ENCODE results near the gene LDLRAD4.
"Not testable (repeated sequence)": the region's sequence is repeated elsewhere in the genome, so short reads cannot be mapped to it uniquely, and the experiment has no call there.

The LDLRAD4 gene

GRCh38 chr18:13260935-13261640, 42.5 kb downstream of the LDLRAD4 start:
- DNase-seq (ENCODE audit: low read depth) = no peak
- no peak overlapping the region for H3K4me3 ChIP-seq (ENCODE audit: low read depth, low read length)

DNA sequence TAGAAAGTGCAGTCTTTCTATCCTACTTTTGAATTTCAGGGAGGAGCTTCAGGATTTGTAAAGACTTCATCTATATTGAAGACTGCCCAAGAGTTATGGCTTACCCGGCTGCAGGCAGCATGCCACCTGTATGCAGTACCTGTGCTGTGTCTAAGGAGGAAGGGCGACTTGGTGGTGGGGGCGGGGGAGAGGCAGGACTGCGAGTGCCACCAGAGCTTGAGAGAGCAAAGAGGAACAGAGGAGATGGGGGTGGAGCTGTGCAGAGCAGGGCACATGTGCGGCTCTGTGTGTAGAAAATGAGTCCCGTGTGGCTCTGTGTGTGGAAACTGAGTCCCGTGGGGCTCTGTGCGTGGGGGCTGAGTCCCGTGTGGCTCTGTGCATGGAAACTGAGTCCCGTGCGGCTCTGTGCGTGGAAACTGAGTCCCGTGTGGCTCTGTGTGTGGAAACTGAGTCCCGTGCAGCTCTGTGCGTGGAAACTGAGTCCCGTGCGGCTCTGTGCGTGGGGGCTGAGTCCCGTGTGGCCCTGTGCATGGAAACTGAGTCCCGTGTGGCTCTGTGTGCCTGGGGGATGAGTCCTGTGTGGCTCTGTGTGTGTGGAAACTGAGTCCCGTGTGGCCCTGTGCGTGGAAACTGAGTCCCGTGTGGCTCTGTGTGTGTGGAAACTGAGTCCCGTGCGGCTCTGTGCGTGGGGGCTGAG, 43.2 kb downstream of the LDLRAD4 start:
- DNase-seq (ENCODE audit: low read depth) = no peak
- no peak overlapping the region for H3K4me3 ChIP-seq (ENCODE audit: low read depth, low read length)

DNA sequence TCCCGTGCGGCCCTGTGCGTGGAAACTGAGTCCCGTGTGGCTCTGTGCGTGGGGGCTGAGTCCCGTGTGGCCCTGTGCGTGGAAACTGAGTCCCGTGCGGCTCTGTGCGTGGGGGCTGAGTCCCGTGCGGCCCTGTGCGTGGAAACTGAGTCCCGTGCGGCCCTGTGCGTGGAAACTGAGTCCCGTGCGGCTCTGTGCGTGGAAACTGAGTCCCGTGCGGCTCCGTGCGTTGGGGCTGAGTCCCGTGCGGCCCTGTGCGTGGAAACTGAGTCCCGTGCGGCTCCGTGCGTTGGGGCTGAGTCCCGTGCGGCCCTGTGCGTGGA, 43.8 kb downstream of the LDLRAD4 start:
- H3K4me3 ChIP-seq (ENCODE audit: low read depth, low read length) = not testable (repeated sequence)

GRCh38 chr18:13262839-13263691, 44.5 kb downstream of the LDLRAD4 start:
- no peak for DNase-seq (ENCODE audit: low read depth)
- H3K4me3 ChIP-seq (ENCODE audit: low read depth, low read length) = no peak overlapping the region

More for the DNA sequence above, 43.8 kb downstream of the LDLRAD4 start:
- not testable (repeated sequence) for DNase-seq (ENCODE audit: low read depth)

- no peak for DNase-seq (ENCODE audit: low read depth)
- H3K4me3 ChIP-seq (ENCODE audit: low read depth, low read length) = no peak overlapping the region
Observed at GRCh38 chr18:13264091-13265007, 45.8 kb downstream of the LDLRAD4 start.

GRCh38 chr18:13265008-13265910, 46.7 kb downstream of the LDLRAD4 start:
- DNase-seq (ENCODE audit: low read depth) = no peak
- H3K4me3 ChIP-seq (ENCODE audit: low read depth, low read length) = no peak overlapping the region

DNA sequence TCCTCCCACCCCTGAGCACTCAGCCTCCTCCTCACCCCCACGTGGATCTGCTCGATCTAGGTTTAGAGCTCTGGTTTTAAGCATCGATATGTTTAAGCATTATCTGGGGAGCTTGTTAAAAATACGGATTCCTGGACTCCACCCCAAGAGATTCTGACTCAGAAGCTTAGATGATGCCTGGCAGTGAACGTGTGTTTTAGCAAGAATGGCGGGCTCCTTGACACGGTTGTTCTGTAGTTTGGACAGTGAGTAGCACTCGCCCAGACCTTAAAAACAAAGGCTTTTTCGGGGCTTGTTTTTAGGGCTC, 47.3 kb downstream of the LDLRAD4 start:
- no peak overlapping the region for H3K4me3 ChIP-seq (ENCODE audit: low read depth, low read length)
- DNase-seq (ENCODE audit: low read depth) = no peak

DNA sequence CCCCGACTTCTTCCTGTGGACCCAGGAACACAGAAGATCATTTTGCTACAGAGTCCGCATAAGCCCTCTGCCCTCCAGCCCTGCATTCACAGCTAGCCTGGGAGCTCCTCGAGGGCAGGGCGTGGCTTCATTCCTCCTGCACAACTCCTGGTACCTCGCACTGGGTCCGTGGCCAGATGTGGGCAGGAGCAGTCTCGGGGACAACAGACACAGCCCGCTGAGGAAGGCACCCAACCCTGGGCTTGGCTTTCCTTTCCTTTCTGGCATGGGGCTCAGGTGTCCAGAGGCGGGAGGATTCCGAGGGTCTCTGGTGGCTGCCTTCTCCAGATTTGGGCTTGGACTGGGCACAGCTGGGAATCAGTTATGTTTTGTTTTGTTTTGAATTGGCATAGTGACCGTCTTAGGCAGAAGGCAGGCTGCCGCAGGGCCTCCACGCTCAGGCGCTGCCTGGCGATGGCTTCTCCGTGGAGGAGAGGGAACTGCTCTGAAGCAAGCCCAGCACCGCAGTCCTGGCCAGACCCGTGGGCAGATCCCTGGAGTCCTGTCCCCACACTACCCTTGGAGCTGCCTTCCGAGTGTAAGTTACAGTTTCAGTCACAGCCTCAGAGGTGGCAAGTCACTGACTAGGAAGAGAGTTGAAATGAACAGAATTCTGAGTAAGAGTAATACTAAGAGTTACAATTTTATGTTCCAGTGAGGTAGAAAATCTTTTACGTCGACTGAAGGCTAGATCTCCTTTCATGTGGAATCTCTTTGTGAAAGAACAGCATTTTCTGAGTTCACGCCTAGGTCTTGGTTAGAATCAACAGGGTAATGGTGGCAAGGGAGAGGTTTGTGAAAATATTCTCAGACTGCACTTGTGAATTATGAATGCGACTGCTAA, 47.9 kb downstream of the LDLRAD4 start:
- no peak for DNase-seq (ENCODE audit: low read depth)
- no peak overlapping the region for H3K4me3 ChIP-seq (ENCODE audit: low read depth, low read length)

DNA sequence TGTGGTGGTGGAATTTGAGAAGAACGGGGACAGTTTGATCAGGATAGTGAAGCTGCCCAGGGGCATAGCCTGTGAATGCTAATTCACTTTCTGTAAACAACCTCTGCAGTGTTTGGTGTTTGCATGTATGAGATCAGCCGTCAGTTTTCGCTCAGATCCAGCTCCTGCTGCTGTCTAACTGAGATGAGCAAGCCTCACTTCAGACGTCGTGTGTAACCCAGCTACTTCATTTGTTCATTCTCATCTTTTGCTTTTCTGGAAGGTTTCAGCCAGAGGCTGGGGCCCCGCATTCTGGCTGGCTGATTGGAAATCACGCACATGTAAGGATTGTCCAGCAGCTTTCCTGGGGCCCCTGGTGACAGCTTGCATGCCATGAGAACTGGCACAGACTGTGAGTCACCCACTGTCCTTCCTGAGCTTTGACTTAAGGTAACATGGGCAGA, 48.9 kb downstream of the LDLRAD4 start:
- no peak for DNase-seq (ENCODE audit: low read depth)
- H3K4me3 ChIP-seq (ENCODE audit: low read depth, low read length) = no peak overlapping the region

GRCh38 chr18:13268158-13269012, 49.8 kb downstream of the LDLRAD4 start:
- DNase-seq (ENCODE audit: low read depth) = peak; percentile 21
- H3K4me3 ChIP-seq (ENCODE audit: low read depth, low read length) = no peak overlapping the region

- DNase-seq (ENCODE audit: low read depth) = no peak
Observed at GRCh38 chr18:13269013-13269280, 50.4 kb downstream of the LDLRAD4 start.

GRCh38 chr18:13269521-13270011, 51.0 kb downstream of the LDLRAD4 start:
- H3K4me3 ChIP-seq (ENCODE audit: low read depth, low read length) = no peak overlapping the region
- no peak for DNase-seq (ENCODE audit: low read depth)

More at GRCh38 chr18:13269013-13269280, 50.4 kb downstream of the LDLRAD4 start:
- no peak overlapping the region for H3K4me3 ChIP-seq (ENCODE audit: low read depth, low read length)

DNA sequence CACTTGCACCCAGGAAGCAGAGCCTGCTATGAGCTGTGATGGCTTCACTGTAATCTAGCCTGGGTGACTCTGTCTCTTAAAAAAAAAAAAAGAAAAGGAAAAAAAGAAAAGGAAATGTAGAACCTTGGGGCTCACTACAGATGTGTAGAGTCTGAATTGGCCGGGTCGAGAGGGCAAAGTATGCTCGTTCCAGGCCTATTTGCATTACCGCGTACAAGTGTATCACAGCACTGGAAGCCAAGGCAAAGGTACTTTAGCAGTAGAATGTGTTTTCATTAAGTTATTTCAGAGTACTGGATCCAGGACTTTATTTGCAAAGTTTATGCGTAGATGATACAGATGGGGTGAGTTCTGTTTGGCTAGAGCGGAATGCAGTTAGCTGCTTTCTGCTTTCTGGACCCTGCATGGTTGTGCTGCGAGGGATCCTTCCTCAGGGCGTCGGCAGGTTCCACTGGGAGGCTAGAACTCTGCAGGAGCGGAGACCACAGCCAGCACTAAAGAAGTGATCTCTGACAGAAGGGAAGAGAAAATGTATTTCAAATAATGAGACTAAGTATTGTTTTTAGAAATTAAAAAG, 51.8 kb downstream of the LDLRAD4 start:
- H3K4me3 ChIP-seq (ENCODE audit: low read depth, low read length) = no peak overlapping the region
- DNase-seq (ENCODE audit: low read depth) = no peak

- no peak for DNase-seq (ENCODE audit: low read depth)
- H3K4me3 ChIP-seq (ENCODE audit: low read depth, low read length) = no peak overlapping the region
Observed at GRCh38 chr18:13271302-13271911, 52.8 kb downstream of the LDLRAD4 start.

DNA sequence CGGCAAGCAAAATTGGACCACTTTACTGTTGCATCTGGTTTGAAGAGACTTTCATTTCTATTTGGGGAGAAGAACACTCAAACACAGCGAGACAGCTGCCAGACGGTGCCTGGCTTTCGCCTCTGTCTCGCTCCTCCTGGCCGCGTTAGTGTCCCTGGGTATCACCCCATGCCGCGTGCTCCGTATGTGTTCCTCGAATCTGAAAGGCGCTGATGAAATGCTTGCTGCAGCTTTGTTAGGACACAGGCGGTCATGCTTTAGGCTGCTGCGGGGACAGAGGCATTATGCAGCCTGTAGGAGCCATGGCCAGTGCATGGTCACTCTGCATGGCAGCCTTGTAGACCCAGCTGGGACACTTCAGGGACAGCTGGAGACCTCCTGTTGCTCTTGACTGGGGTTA, 53.9 kb downstream of the LDLRAD4 start:
- DNase-seq (ENCODE audit: low read depth) = no peak
- H3K4me3 ChIP-seq (ENCODE audit: low read depth, low read length) = no peak overlapping the region

DNA sequence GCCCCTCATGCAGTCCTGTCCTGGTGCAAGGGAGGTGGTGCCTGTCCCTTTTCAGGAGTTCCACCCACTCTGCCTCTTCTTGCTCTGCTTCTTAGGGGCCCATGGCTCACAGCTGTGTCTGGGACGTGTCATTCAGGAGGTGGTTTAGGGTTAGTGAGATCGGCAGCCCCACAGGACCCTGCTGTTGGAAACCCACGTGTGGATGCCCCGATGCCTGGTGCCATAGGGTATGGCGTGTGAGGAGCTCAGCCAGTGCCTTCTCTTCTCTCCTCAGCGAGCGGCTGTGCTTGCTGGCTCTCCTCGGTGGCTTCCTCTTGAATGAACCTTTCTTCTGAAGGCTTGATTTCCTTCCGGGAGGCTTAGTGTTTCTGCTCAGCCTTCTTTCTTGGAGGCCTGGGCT, 55.2 kb downstream of the LDLRAD4 start:
- no peak overlapping the region for H3K4me3 ChIP-seq (ENCODE audit: low read depth, low read length)
- DNase-seq (ENCODE audit: low read depth) = no peak
